GM18951 (cell line): Measurements from ENCODE around the gene PYGB.

Experiments used
- POLR2A ChIP-seq: IDR thresholded peaks from 4 replicates; pipeline ENCODE4 v1.6.1; 2011; ENCODE audit warnings: mild to moderate bottlenecking; ENCODE audit not compliant: insufficient read length, insufficient read depth; ENCODE audit errors: extremely low read depth
- in situ Hi-C: fragments of 300-500 bp; cut with MboI; formaldehyde crosslinking; loops from one replicate; pipeline ENCODE4 v1.12.0; 2022; ENCODE audit warnings: low sequenced_read_pairs, mixed read lengths, inconsistent platforms; ENCODE audit not compliant: unreplicated experiment

Gene PYGB

GRCh38 chr20:25296094-25297093, 48.5 kb downstream of the PYGB start:
- no peak for TF ChIP-seq POLR2A
- in situ Hi-C loops, result no loop called here

- in situ Hi-C loops, result no loop called here
- TF ChIP-seq POLR2A, result peak; percentile 42
Observed at GRCh38 chr20:25297141-25297905, 49.4 kb downstream of the PYGB start.

GRCh38 chr20:25299806-25300205, 51.9 kb downstream of the PYGB start:
- in situ Hi-C loops, result no loop called here

DNA sequence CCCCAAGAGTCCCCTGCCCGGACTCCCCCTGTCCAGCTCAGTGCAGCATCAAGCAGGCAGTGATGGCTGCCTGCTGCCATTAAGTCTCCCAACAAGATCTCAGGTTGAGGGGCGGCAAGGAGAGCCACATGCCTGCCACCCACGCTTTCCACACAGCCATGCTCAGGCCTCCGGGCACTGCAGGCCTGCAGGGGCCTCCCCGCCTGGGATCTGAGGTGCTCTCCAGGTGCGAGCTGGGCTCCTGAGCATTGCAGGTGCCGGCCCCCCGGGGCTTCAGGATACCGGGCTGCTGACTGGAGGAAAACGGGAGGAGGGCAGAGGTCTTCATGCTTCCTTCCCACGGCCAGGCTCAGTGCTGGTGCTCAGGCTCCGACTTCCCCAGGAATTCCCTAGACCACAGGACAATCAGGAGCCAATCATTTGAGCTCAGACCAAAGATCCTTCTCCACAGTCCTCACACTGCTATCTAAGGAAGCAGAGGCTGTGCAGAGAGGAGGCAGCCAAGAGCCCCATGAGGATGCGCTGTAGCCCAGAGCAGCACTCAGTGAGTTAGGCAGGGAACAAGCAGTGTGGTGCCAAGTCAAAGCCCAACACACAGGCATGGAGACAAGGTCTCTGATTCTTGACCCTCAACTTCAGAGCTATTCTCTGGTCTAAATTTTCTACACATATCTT, 52.7 kb downstream of the PYGB start:
- TF ChIP-seq POLR2A, result no peak
- in situ Hi-C loops, result no loop called here

More at GRCh38 chr20:25299806-25300205, 51.9 kb downstream of the PYGB start:
- no peak for TF ChIP-seq POLR2A

GRCh38 chr20:25301357-25301920, 53.6 kb downstream of the PYGB start:
- no peak for TF ChIP-seq POLR2A
- in situ Hi-C loops, result no loop called here

DNA sequence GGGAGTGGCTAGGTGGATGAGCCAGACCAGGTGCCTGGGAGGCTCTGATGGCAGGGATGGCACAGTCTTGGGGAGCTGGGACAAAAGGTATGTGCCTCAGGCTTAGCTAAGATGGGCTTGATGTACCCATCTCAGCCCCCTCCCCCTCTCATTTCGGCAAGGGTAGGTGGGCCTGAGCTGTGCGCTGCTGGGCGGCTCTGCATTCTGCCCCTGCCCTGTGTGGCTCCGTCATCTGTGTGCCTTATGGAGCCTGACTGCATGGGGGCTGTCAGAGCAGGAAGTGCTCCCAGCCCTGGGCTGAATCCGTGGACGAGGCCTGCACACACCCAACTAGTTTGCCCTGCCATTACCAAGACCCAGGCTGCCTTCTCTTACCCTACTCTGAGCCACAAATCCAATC, 54.7 kb downstream of the PYGB start:
- no peak for TF ChIP-seq POLR2A
- in situ Hi-C loops, result no loop called here

- in situ Hi-C loops, result no loop called here
- no peak for TF ChIP-seq POLR2A
Observed at GRCh38 chr20:25303292-25304024, 55.6 kb downstream of the PYGB start.

- in situ Hi-C loops, result no loop called here
- TF ChIP-seq POLR2A, result no peak
Observed at GRCh38 chr20:25304025-25304549, 56.2 kb downstream of the PYGB start.

DNA sequence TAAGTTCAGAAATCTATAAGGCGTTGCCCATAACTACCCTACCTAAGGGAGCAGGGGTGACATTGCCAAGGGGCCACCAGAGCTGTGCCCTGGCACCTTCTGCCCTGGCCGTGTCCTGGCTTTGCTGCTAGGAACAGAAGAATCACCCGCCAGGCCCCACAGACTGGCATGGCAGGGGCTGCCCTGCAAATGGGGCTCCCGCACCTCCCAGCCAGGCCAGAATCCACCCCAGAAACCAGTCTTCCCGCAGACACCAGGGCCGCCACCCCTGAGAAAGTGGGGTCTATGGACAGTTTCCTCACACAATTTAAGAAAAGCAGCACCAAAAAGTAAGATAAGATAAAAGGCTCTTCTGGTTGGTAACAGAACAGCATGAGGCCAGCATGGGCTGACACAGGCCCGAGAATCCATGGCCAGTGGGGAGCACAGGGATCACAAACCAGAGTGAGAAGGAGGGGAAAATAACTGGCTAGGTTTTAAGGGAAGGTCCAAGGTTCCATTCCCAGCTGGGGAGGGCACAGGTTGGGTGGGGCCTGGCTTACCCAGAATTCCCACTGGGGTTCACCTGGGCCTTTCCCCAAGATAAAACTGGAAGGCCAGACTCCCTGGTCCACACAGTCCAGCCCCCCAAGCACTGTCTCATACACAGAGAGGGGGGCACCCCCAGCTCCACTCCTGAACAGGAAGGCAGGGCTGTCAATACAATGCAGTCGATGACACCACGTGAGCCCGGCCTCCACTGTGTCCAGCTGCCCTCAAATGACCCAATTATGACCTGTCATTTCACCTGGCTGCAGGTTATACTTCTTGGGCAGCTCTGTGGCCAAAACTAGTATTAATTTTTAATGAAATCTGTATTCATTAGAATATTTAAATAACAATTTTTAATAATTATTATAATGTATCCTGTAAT, 59.4 kb downstream of the PYGB start:
- TF ChIP-seq POLR2A, result no peak
- in situ Hi-C loops, result no loop called here

GRCh38 chr20:25308083-25308491, 60.2 kb downstream of the PYGB start:
- in situ Hi-C loops, result no loop called here
- TF ChIP-seq POLR2A, result no peak

- in situ Hi-C loops, result no loop called here
- TF ChIP-seq POLR2A, result no peak
Observed at GRCh38 chr20:25308671-25309394, 60.9 kb downstream of the PYGB start.
